D721Med (cell line): ENCODE results near the gene PRR5L.

Experiments
- DNase-seq: peaks from one replicate; pipeline ENCODE4 v3.0.0; 2011; ENCODE audit warnings: low spot score; ENCODE audit not compliant: insufficient read length
- FAIRE-seq: peaks from 2 replicates; lab custom pipeline; 2011; peaks lifted over from hg19 to GRCh38; lab: Jason Lieb, UNC
- CTCF ChIP-seq: IDR thresholded peaks from 2 replicates; pipeline ENCODE4 v1.5.1; 2012; ENCODE audit warnings: mild to moderate bottlenecking, control low read depth; ENCODE audit not compliant: insufficient read depth; ENCODE audit errors: missing control alignments

Gene PRR5L

DNA sequence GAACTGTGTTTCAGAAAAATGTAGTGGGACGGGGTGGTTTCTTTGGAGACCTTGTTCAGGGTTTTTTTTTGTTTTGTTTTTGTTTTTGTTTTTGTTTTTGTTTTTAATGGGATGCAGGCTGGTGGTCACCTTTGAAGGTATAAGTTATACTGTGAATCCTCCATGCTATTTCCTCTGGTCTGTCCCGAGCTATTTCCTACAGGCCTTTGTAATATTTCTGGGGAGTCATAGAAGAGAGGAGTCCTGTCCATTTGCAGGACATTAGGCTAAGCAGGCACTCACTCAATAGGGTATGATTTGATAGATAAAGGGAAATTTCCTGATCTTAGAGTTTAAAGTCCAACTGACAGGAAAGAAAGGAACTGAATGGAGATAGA, 136.0 kb downstream of the PRR5L start:
- no peak for DNase-seq
- no peak for FAIRE-seq
- TF ChIP-seq CTCF = no peak

- TF ChIP-seq CTCF = no peak
- no peak for DNase-seq
- no peak for FAIRE-seq
These were observed 136.7 kb downstream of the PRR5L start for GRCh38 chr11:36432738-36433137.

DNA sequence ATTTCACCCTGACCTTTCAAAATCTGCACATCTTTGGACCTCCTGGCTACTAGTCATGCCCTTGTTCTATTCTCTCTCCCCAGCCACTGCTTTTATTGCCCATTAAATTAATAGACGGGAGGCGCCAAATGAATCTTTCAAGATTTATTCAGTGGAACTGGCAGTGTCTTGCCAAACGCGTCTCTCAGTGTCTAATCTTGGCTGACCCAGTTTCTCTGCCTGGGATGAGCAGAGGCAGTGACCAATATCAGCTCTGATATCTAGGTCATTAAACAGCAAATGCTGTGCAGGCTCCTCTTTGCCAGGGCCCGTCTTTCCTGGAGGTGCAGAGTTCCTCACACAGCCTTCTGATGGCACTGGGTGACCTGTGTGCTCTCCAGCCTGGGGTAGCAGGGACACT, 140.0 kb downstream of the PRR5L start:
- DNase-seq (no peak), FAIRE-seq (no peak)
- TF ChIP-seq CTCF = no peak

DNA sequence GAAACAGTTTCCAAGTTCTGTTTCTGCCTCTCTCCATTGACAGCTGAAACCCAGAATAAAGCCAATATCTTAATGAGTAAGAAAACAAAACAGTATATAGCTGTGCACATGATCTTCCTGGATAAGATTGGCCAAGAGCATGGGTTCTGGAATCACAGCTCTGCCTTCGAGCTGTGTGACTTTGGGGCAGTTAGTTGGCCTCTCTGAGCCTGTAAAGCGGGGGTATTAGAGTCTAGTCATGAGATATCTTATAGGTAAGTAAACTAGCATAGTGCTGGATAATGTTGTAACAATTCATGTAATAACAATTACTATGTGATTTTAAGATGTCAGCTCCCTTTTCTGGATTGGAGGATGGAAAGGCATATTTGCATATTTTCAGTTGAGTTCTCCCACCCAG, 140.5 kb downstream of the PRR5L start:
- FAIRE-seq (no peak), DNase-seq (no peak)

GRCh38 chr11:36437413-36437812, 141.3 kb downstream of the PRR5L start:
- FAIRE-seq = no peak
- TF ChIP-seq CTCF = no peak
- no peak for DNase-seq

More for the DNA sequence above, 140.5 kb downstream of the PRR5L start:
- TF ChIP-seq CTCF = no peak

DNA sequence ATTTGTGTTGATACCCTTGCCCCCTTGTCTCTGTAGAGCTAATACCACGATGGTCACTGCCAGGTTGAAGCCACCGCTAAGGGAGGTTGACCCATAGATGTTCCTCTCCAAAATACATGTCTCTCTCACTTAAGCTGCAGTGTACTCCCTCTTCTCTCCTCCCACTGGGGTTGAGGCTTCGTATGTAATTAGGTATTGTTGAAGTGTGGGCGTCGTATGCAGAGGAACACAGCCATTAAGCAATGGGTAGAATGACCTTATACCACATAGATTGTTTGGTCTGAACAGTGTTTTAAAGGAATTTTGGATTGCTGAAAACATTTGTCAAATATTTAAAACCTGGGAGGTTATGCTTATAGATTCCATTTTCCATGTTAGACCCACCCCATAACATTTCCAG, 142.0 kb downstream of the PRR5L start:
- TF ChIP-seq CTCF = no peak
- no peak for FAIRE-seq
- DNase-seq = no peak

GRCh38 chr11:36441610-36442208, 145.6 kb downstream of the PRR5L start:
- FAIRE-seq (no peak), DNase-seq (no peak)
- TF ChIP-seq CTCF = no peak
